NCI-H748 (cell line): ENCODE measurements around the gene STEAP3.

ENCODE experiments used
- DNase-seq: peaks from one replicate; lab custom pipeline; 2025; ENCODE audit not compliant: unreplicated experiment; lab: John Stamatoyannopoulos, UW

STEAP3 gene

GRCh38 chr2:119245841-119246230 is 22.2 kb downstream of the STEAP3 start:
- no peak for DNase-seq

GRCh38 chr2:119246884-119247843 is 23.5 kb downstream of the STEAP3 start:
- DNase-seq: no peak

- DNase-seq: no peak
Measured at GRCh38 chr2:119247844-119248271, 24.2 kb downstream of the STEAP3 start.

- DNase-seq: no peak
Measured at GRCh38 chr2:119248311-119248710, 24.7 kb downstream of the STEAP3 start.

- DNase-seq: no peak
Measured at GRCh38 chr2:119248751-119249150, 25.1 kb downstream of the STEAP3 start.

- DNase-seq: no peak
Measured at GRCh38 chr2:119249311-119249710, 25.7 kb downstream of the STEAP3 start.

- no peak for DNase-seq
Measured at GRCh38 chr2:119249855-119250717, 26.5 kb downstream of the STEAP3 start.

- no peak for DNase-seq
Measured at GRCh38 chr2:119250718-119251290, 27.2 kb downstream of the STEAP3 start.

GRCh38 chr2:119251652-119252051 is 28.0 kb downstream of the STEAP3 start:
- no peak for DNase-seq

GRCh38 chr2:119252186-119253113 is 28.8 kb downstream of the STEAP3 start:
- DNase-seq: no peak

- DNase-seq: no peak
Measured at GRCh38 chr2:119253114-119253702, 29.6 kb downstream of the STEAP3 start.

GRCh38 chr2:119253760-119254600 is 30.3 kb downstream of the STEAP3 start:
- DNase-seq: no peak

- no peak for DNase-seq
Measured at GRCh38 chr2:119254601-119255080, 31.0 kb downstream of the STEAP3 start.

- peak; percentile 36 for DNase-seq
Measured at GRCh38 chr2:119255760-119256581, 32.3 kb downstream of the STEAP3 start.

- DNase-seq: no peak
Measured at GRCh38 chr2:119256582-119256921, 32.9 kb downstream of the STEAP3 start.

GRCh38 chr2:119257198-119257597 is 33.6 kb downstream of the STEAP3 start:
- DNase-seq: no peak

- DNase-seq: no peak
Measured at GRCh38 chr2:119259296-119259860, 35.7 kb downstream of the STEAP3 start.
